ENCODE data around the gene CPNE1. TPM values are rescaled to one million over a fixed set of nuclear protein-coding genes. Genes with fewer than 3 reads are reported as not detected.

The CPNE1 gene
- total RNA-seq, 1 donor from 2014 or later: 116 TPM

DNA sequence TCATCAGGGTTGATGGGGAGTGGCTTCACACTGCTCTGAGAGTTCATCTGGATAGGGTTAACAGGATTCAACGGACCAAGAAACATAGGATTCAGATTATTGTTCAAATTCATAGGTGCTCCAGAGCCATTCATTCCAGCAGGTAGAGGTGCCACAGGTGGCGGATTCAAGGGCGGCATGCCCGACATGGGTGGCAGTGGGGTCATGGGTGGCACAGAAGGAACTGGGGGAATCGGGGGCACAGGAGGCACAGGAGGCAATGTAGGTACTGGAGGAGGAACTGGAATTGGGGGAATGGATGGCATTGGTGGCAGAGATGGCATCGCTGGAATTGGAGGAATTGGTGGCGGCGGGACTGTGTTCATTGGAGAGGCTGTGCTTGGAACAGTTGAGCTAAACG, 10.3 kb downstream of the CPNE1 start:
- H3K27ac ChIP-seq (ENCODE audit: low read depth, low read length): no peak overlapping the region
- H3K9me3 ChIP-seq (ENCODE audit: control insufficient read depth in 3 of 3, low read length in 3 of 3): no peaks in the 10 kb centered on the region
- peaks cover 19 to 24% (median 23%) of the 10 kb centered on the region in 3 donors for H3K36me3 ChIP-seq (ENCODE audit: control insufficient read depth in 3 of 3, insufficient read depth in 3 of 3, low read length in 3 of 3)
- no peaks in the 10 kb centered on the region for H3K27me3 ChIP-seq (ENCODE audit: control insufficient read depth in 3 of 3, insufficient read depth in 3 of 3, low read length in 3 of 3)
- H3K4me1 ChIP-seq (ENCODE audit: control insufficient read depth in 3 of 3, insufficient read depth in 3 of 3, low read length in 3 of 3): peaks cover 8 to 22% (median 12%) of the 10 kb centered on the region in 3 donors
- no peak overlapping the region for H3K4me3 ChIP-seq (ENCODE audit: low read length in 3 of 3)
- H3K9ac ChIP-seq (ENCODE audit: low read depth in 1 of 3, low read length in 3 of 3): no peak overlapping the region

DNA sequence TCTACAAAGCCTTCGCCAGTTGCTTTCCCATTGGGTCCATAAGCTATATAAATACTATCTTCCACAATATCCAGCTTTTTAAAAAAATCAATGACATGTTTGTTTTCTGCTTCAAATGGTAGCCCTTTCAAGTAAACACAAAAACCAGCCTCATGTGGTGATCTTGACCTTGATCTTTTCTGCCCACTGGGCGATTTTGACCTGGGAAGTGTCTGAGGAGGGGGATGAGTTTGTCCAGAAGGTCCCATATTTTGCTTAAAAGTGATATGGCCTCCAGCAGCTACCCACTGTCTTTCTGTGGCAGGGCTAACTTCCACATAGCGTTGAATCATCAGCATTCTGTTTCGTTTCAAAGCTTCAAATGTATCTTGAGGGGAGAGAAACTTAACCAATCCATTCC, 10.8 kb downstream of the CPNE1 start:
- no peaks in the 10 kb centered on the region for H3K27me3 ChIP-seq (ENCODE audit: control insufficient read depth in 3 of 3, insufficient read depth in 3 of 3, low read length in 3 of 3)
- no peak overlapping the region for H3K27ac ChIP-seq (ENCODE audit: low read depth, low read length)
- no peak overlapping the region for H3K4me3 ChIP-seq (ENCODE audit: low read length in 3 of 3)
- peaks cover 19 to 24% (median 23%) of the 10 kb centered on the region in 3 donors for H3K36me3 ChIP-seq (ENCODE audit: control insufficient read depth in 3 of 3, insufficient read depth in 3 of 3, low read length in 3 of 3)
- H3K4me1 ChIP-seq (ENCODE audit: control insufficient read depth in 3 of 3, insufficient read depth in 3 of 3, low read length in 3 of 3): peaks cover 8 to 22% (median 10%) of the 10 kb centered on the region in 3 donors
- no peaks in the 10 kb centered on the region for H3K9me3 ChIP-seq (ENCODE audit: control insufficient read depth in 3 of 3, low read length in 3 of 3)
- no peak overlapping the region for H3K9ac ChIP-seq (ENCODE audit: low read depth in 1 of 3, low read length in 3 of 3)

DNA sequence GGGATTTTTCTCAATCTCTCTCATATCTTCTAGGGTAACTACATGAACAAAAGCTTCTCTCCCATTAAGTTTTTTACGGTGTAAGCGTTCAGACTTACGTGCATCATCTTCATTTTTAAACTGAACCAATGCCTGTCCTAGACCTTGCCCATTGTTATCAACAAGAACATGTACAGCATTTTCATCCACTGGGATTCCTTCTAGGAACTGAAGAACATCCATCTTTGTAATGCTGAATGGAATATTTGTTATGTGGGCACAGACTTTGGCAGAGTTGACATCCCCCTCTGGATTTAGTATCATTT, 11.3 kb downstream of the CPNE1 start:
- Histone ChIP-seq H3K27me3 (ENCODE audit: control insufficient read depth in 3 of 3, insufficient read depth in 3 of 3, low read length in 3 of 3) (no peaks in the 10 kb centered on the region), H3K9me3 (ENCODE audit: control insufficient read depth in 3 of 3, low read length in 3 of 3) (no peaks in the 10 kb centered on the region), H3K27ac (ENCODE audit: low read depth, low read length) (no peak overlapping the region), H3K4me3 (ENCODE audit: low read length in 3 of 3) (no peak overlapping the region), H3K4me1 (ENCODE audit: control insufficient read depth in 3 of 3, insufficient read depth in 3 of 3, low read length in 3 of 3) (peaks cover 6 to 22% (median 8%) of the 10 kb centered on the region in 3 donors), H3K36me3 (ENCODE audit: control insufficient read depth in 3 of 3, insufficient read depth in 3 of 3, low read length in 3 of 3) (peaks cover 19 to 24% (median 23%) of the 10 kb centered on the region in 3 donors), H3K9ac (ENCODE audit: low read depth in 1 of 3, low read length in 3 of 3) (no peak overlapping the region)

DNA sequence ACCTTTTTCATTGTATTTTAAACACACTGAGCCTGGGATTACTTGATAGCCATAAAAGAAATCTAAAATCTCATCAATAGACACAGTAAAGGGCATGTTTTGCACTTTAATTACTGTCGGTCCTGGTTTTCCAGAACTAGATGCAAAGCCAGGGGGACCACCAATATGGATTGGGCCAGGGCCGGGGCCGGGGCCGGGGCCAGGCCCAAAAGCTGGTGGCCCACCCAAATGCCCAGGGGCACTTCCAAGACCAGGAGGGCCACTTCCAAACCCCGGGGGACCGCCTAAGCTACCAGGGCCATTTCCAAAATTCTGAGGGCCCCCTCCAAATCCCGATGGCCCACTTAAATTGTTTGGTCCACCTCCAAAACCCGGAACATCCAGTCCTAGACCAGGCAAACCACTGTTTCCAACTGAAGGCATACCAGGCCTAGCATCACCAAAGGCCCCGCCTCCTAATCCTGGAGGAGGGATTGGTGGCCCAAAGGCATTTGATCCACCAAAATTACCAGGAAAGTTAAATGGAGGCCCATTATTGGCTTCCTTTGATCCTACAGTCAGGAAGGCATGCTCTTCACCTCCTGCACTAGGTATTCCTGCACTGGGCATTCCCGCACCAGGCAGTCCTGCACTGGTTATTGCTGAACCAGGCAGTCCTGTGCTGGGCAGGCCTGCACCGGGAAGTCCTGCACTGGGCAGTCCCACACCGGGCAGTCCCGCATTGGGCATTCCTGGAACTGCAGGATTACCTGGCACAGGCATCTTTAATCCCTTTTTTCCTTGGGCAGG, 11.9 kb downstream of the CPNE1 start:
- Histone ChIP-seq H3K27ac (ENCODE audit: low read depth, low read length) (no peak overlapping the region), H3K4me1 (ENCODE audit: control insufficient read depth in 3 of 3, insufficient read depth in 3 of 3, low read length in 3 of 3) (peaks cover 6 to 22% (median 8%) of the 10 kb centered on the region in 3 donors), H3K36me3 (ENCODE audit: control insufficient read depth in 3 of 3, insufficient read depth in 3 of 3, low read length in 3 of 3) (peaks cover 19 to 24% (median 23%) of the 10 kb centered on the region in 3 donors), H3K4me3 (ENCODE audit: low read length in 3 of 3) (no peak overlapping the region), H3K27me3 (ENCODE audit: control insufficient read depth in 3 of 3, insufficient read depth in 3 of 3, low read length in 3 of 3) (no peaks in the 10 kb centered on the region), H3K9me3 (ENCODE audit: control insufficient read depth in 3 of 3, low read length in 3 of 3) (no peaks in the 10 kb centered on the region), H3K9ac (ENCODE audit: low read depth in 1 of 3, low read length in 3 of 3) (no peak overlapping the region)

DNA sequence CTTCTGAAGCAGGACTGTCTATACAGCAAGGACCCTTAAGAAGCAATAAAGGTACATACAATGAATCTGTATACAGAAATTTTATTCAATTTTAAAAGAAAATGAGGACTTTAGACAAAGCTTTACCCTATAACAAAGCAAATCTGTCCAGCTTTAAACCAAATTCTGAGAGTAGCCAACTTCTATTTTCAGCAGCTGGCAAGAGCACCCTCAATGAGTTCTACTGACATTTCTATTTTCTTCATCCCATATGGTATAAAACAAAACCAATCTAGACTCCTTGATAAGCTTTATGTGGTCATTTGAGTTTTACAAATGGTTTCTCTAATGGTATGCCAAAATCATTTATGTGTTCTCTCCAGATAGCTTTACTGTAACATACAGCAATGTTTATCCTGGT, 12.7 kb downstream of the CPNE1 start:
- Histone ChIP-seq H3K9me3 (ENCODE audit: control insufficient read depth in 3 of 3, low read length in 3 of 3) (no peaks in the 10 kb centered on the region), H3K9ac (ENCODE audit: low read depth in 1 of 3, low read length in 3 of 3) (no peak overlapping the region), H3K27me3 (ENCODE audit: control insufficient read depth in 3 of 3, insufficient read depth in 3 of 3, low read length in 3 of 3) (no peaks in the 10 kb centered on the region), H3K27ac (ENCODE audit: low read depth, low read length) (no peak overlapping the region), H3K4me1 (ENCODE audit: control insufficient read depth in 3 of 3, insufficient read depth in 3 of 3, low read length in 3 of 3) (peaks cover 3 to 16% (median 4%) of the 10 kb centered on the region in 3 donors), H3K36me3 (ENCODE audit: control insufficient read depth in 3 of 3, insufficient read depth in 3 of 3, low read length in 3 of 3) (peaks cover 19 to 24% (median 23%) of the 10 kb centered on the region in 3 donors), H3K4me3 (ENCODE audit: low read length in 3 of 3) (no peak overlapping the region)

DNA sequence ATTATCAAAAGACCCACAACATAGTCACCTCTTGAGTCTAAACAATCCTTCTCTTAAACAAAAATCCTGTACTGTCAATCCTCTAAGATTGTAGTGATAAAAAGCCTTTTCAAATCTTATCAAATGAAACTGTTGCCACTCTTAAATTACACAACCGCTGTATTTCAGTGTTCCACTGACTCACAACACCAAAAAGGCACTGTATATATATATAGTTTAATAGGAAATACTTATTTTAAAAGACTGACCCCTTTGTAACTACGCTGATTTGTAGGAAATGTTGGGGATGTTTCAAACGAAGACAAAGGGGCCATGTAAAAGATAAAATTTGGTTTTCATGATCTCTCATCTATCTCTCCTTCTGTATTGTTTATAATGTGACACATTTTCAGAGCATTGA, 14.1 kb downstream of the CPNE1 start:
- H3K4me3 ChIP-seq (ENCODE audit: low read length in 3 of 3): no peak overlapping the region
- no peak overlapping the region for H3K27ac ChIP-seq (ENCODE audit: low read depth, low read length)
- peaks cover 3 to 16% (median 4%) of the 10 kb centered on the region in 3 donors for H3K4me1 ChIP-seq (ENCODE audit: control insufficient read depth in 3 of 3, insufficient read depth in 3 of 3, low read length in 3 of 3)
- no peaks in the 10 kb centered on the region for H3K9me3 ChIP-seq (ENCODE audit: control insufficient read depth in 3 of 3, low read length in 3 of 3)
- no peak overlapping the region for H3K9ac ChIP-seq (ENCODE audit: low read depth in 1 of 3, low read length in 3 of 3)
- H3K27me3 ChIP-seq (ENCODE audit: control insufficient read depth in 3 of 3, insufficient read depth in 3 of 3, low read length in 3 of 3): no peaks in the 10 kb centered on the region
- peaks cover 19 to 24% (median 23%) of the 10 kb centered on the region in 3 donors for H3K36me3 ChIP-seq (ENCODE audit: control insufficient read depth in 3 of 3, insufficient read depth in 3 of 3, low read length in 3 of 3)

DNA sequence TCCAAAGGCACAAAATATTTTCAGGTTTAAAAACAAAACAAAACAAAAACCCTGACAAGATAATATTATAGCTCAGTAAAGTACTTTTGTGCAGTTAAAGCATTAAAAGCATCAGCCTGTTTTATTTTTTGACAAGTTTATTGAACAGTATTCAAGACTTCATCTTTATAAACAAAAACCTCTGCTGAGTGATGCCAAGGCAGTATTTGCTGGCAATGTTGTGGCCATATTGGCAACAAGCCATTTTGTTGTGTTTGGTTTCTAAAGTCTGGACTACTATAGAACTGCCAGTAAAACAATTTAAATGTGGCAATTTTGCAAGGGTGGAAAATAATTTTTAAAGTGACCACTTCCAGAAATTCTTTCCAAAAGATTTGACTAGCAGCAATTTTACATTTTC, 15.9 kb downstream of the CPNE1 start:
- Histone ChIP-seq H3K9ac (ENCODE audit: low read depth in 1 of 3, low read length in 3 of 3) (no peak overlapping the region), H3K4me3 (ENCODE audit: low read length in 3 of 3) (no peak overlapping the region), H3K27me3 (ENCODE audit: control insufficient read depth in 3 of 3, insufficient read depth in 3 of 3, low read length in 3 of 3) (no peaks in the 10 kb centered on the region), H3K27ac (ENCODE audit: low read depth, low read length) (no peak overlapping the region), H3K9me3 (ENCODE audit: control insufficient read depth in 3 of 3, low read length in 3 of 3) (no peaks in the 10 kb centered on the region), H3K4me1 (ENCODE audit: control insufficient read depth in 3 of 3, insufficient read depth in 3 of 3, low read length in 3 of 3) (peaks cover 3 to 16% (median 4%) of the 10 kb centered on the region in 3 donors), H3K36me3 (ENCODE audit: control insufficient read depth in 3 of 3, insufficient read depth in 3 of 3, low read length in 3 of 3) (peaks cover 6 to 9% (median 9%) of the 10 kb centered on the region in 3 donors)

DNA sequence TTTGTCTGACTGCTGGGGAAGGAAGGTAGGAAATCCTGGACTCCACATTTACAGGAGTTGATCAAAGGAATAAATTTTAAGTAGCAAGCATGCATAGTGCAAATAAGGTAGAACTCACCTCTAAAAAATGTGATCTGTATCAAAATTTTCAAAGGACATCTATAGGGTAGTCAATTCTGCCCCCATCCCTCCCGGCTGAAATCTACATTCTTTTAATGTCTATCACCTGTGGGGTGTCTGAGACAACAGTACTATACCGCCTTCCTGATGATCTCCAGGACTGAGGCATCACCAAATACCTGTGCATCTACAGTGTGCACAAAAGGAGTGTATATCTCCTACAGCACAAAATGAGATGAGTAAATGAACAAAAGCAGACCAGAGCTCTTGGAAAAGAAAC, 19.9 kb downstream of the CPNE1 start:
- Histone ChIP-seq H3K4me3 (ENCODE audit: low read length in 3 of 3) (no peak overlapping the region), H3K27me3 (ENCODE audit: control insufficient read depth in 3 of 3, insufficient read depth in 3 of 3, low read length in 3 of 3) (no peaks in the 10 kb centered on the region), H3K9me3 (ENCODE audit: control insufficient read depth in 3 of 3, low read length in 3 of 3) (no peaks in the 10 kb centered on the region), H3K4me1 (ENCODE audit: control insufficient read depth in 3 of 3, insufficient read depth in 3 of 3, low read length in 3 of 3) (peaks cover under 1 to 8% (median 4%) of the 10 kb centered on the region in 3 donors), H3K9ac (ENCODE audit: low read depth in 1 of 3, low read length in 3 of 3) (no peak overlapping the region), H3K36me3 (ENCODE audit: control insufficient read depth in 3 of 3, insufficient read depth in 3 of 3, low read length in 3 of 3) (no peaks in the 10 kb centered on the region), H3K27ac (ENCODE audit: low read depth, low read length) (no peak overlapping the region)

DNA sequence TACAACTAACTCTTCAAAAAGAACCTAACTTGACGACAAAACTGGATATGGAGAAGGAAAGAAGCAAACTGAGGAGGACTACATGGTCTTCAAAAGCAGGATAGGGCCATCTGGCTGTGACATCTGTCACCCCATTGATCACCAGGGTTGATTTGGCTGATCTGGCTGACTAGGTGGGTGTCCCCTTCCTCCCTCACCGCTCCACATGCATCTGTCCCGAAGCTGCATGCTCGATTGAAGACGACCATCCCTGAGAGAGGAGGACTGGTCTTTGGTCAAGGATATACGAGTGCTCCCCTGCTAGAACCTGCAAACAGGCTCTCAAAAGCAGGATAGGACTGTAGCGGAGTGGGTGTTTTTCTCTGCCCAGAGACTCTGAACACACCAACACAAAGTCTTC, 21.7 kb downstream of the CPNE1 start:
- H3K27ac ChIP-seq (ENCODE audit: low read depth, low read length): no peak overlapping the region
- H3K9ac ChIP-seq (ENCODE audit: low read depth in 1 of 3, low read length in 3 of 3): no peak overlapping the region
- H3K36me3 ChIP-seq (ENCODE audit: control insufficient read depth in 3 of 3, insufficient read depth in 3 of 3, low read length in 3 of 3): no peaks in the 10 kb centered on the region
- no peaks in the 10 kb centered on the region for H3K27me3 ChIP-seq (ENCODE audit: control insufficient read depth in 3 of 3, insufficient read depth in 3 of 3, low read length in 3 of 3)
- peaks cover 0 to 11% (median 8%) of the 10 kb centered on the region in 3 donors for H3K4me1 ChIP-seq (ENCODE audit: control insufficient read depth in 3 of 3, insufficient read depth in 3 of 3, low read length in 3 of 3)
- H3K9me3 ChIP-seq (ENCODE audit: control insufficient read depth in 3 of 3, low read length in 3 of 3): no peaks in the 10 kb centered on the region
- H3K4me3 ChIP-seq (ENCODE audit: low read length in 3 of 3): no peak overlapping the region

DNA sequence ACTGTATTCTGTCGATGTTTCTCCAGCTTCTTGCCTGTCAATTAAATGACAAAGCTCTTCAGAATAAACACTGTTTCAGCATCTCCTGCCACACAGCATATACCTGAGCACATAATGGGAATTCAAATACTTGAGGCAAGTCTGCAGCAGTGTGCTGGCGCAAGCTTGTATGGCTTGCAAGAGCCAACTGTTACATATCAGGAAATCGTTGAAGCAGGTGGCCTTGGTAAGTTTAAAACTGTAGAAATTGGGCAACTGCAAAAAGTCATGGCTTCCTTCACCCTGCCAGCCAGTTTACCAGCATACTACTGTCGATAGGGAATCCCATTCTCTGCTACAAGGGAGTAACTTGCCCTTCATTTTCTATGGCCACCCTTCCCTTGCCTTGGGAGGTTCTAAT, 23.0 kb downstream of the CPNE1 start:
- H3K36me3 ChIP-seq (ENCODE audit: control insufficient read depth in 3 of 3, insufficient read depth in 3 of 3, low read length in 3 of 3): no peaks in the 10 kb centered on the region
- H3K9ac ChIP-seq (ENCODE audit: low read depth in 1 of 3, low read length in 3 of 3): no peak overlapping the region
- H3K4me3 ChIP-seq (ENCODE audit: low read length in 3 of 3): no peak overlapping the region
- H3K4me1 ChIP-seq (ENCODE audit: control insufficient read depth in 3 of 3, insufficient read depth in 3 of 3, low read length in 3 of 3): peaks cover 5 to 20% (median 19%) of the 10 kb centered on the region in 3 donors
- no peaks in the 10 kb centered on the region for H3K27me3 ChIP-seq (ENCODE audit: control insufficient read depth in 3 of 3, insufficient read depth in 3 of 3, low read length in 3 of 3)
- H3K27ac ChIP-seq (ENCODE audit: low read depth, low read length): no peak overlapping the region
- H3K9me3 ChIP-seq (ENCODE audit: control insufficient read depth in 3 of 3, low read length in 3 of 3): no peaks in the 10 kb centered on the region

Measured in skeletal muscle tissue (tissue), 4 donors.